ENCODE data around the gene TRPV3. TPM values are rescaled to one million over a fixed set of nuclear protein-coding genes. Genes with fewer than 3 reads are reported as not detected.

TRPV3 gene
- total RNA-seq, 1 experiment from 2014 or later, result 1.4 TPM

- DNase-seq (ENCODE audit: low read depth), result no peak
These were observed 11.1 kb downstream of the TRPV3 start for GRCh38 chr17:3546521-3546920.

GRCh38 chr17:3545151-3545550 lies 12.5 kb downstream of the TRPV3 start:
- DNase-seq (ENCODE audit: low read depth), result no peak

GRCh38 chr17:3544365-3544764 lies 13.2 kb downstream of the TRPV3 start:
- DNase-seq (ENCODE audit: low read depth), result no peak

GRCh38 chr17:3543453-3543852 lies 14.2 kb downstream of the TRPV3 start:
- no peak for DNase-seq (ENCODE audit: low read depth)

GRCh38 chr17:3542410-3543088 lies 15.1 kb downstream of the TRPV3 start:
- DNase-seq (ENCODE audit: low read depth), result no peak

GRCh38 chr17:3539881-3540540 lies 17.6 kb downstream of the TRPV3 start:
- DNase-seq (ENCODE audit: low read depth), result no peak

- DNase-seq (ENCODE audit: low read depth), result no peak
These were observed 20.9 kb downstream of the TRPV3 start for GRCh38 chr17:3536716-3537115.

- DNase-seq (ENCODE audit: low read depth), result peak; percentile 65
These were observed 22.2 kb downstream of the TRPV3 start for GRCh38 chr17:3535253-3535995.

- DNase-seq (ENCODE audit: low read depth), result peak; percentile 54
These were observed 22.7 kb downstream of the TRPV3 start for GRCh38 chr17:3534881-3535252.

GRCh38 chr17:3533752-3534151 lies 23.9 kb downstream of the TRPV3 start:
- no peak for DNase-seq (ENCODE audit: low read depth)

GRCh38 chr17:3532859-3533142 lies 24.8 kb downstream of the TRPV3 start:
- DNase-seq (ENCODE audit: low read depth), result no peak

GRCh38 chr17:3532106-3532858 lies 25.3 kb downstream of the TRPV3 start:
- DNase-seq (ENCODE audit: low read depth), result no peak

- DNase-seq (ENCODE audit: low read depth), result peak; percentile 18
These were observed 26.1 kb downstream of the TRPV3 start for GRCh38 chr17:3531266-3532101.

- DNase-seq (ENCODE audit: low read depth), result no peak
These were observed 27.5 kb downstream of the TRPV3 start for GRCh38 chr17:3529817-3530741.

- peak; percentile 33 for DNase-seq (ENCODE audit: low read depth)
These were observed 28.6 kb downstream of the TRPV3 start for GRCh38 chr17:3528880-3529511.

GRCh38 chr17:3528403-3528851 lies 29.2 kb downstream of the TRPV3 start:
- DNase-seq (ENCODE audit: low read depth), result no peak

GRCh38 chr17:3527896-3528295 lies 29.7 kb downstream of the TRPV3 start:
- no peak for DNase-seq (ENCODE audit: low read depth)

- no peak for DNase-seq (ENCODE audit: low read depth)
These were observed 30.1 kb downstream of the TRPV3 start for GRCh38 chr17:3527468-3527867.

GRCh38 chr17:3526971-3527370 lies 30.6 kb downstream of the TRPV3 start:
- DNase-seq (ENCODE audit: low read depth), result no peak

- no peak for DNase-seq (ENCODE audit: low read depth)
These were observed 31.1 kb downstream of the TRPV3 start for GRCh38 chr17:3526491-3526890.
